Transverse colon (tissue), 3 donors: ENCODE data around the gene SCGB1C2.

Experiments used
- POLR2A ChIP-seq: fragments of 450-650 bp; IDR thresholded peaks from one replicate; pipeline ENCODE4 v1.6.1; 2016; ENCODE audit warnings: antibody characterized with exemption, mild to moderate bottlenecking, moderate library complexity
- POLR2AphosphoS5 ChIP-seq, 3 donors: sonication (generic); formaldehyde crosslinking; IDR thresholded peaks; one replicate each; pipeline ENCODE4 v1.6.1; 2016; ENCODE audit warnings: antibody characterized with exemption in 3 of 3

GRCh38 chr17:148757-149156 lies 11.4 kb downstream of the SCGB1C2 start:
- TF ChIP-seq POLR2AphosphoS5 (IDR thresholded peaks at IDR 0.05) (no peak), POLR2A (no peak)
